HCT116 (cell line): ENCODE measurements around the gene FOXN3.

Source experiments
- ATF3 ChIP-seq: IDR thresholded peaks from 2 replicates; pipeline ENCODE4 v1.6.1; 2012
- CEBPB ChIP-seq: IDR thresholded peaks from 2 replicates; pipeline ENCODE4 v1.6.1; 2012; ENCODE audit warnings: low read depth
- CTCF ChIP-seq, 3 experiments: fragments of 200-600 bp in 1 of 3; sonication (generic) in 1 of 3; IDR thresholded peaks in 2 of 3; conservative IDR thresholded peaks in 1 of 3; 2 replicates each; pipeline ENCODE4 v1.5.1; 2012 to 2017; ENCODE audit warnings: low read depth in 2 of 3, low read length in 2 of 3, antibody characterized with exemption in 1 of 3, borderline replicate concordance in 1 of 3, control low read depth in 1 of 3, mild to moderate bottlenecking in 1 of 3, mixed read lengths in 1 of 3, mixed run types in 1 of 3, moderate library complexity in 1 of 3; ENCODE audit not compliant: insufficient read depth in 1 of 3
- EZH2phosphoT487 ChIP-seq: fragments of 200-600 bp; IDR thresholded peaks from 2 replicates; pipeline ENCODE4 v1.6.1; 2018; ENCODE audit warnings: antibody characterized with exemption, borderline replicate concordance
- POLR2A ChIP-seq: IDR thresholded peaks from 2 replicates; pipeline ENCODE4 v1.7.0; 2011; ENCODE audit warnings: borderline replicate concordance; ENCODE audit not compliant: insufficient read depth, insufficient read length; ENCODE audit errors: extremely low read depth
- POLR2AphosphoS5 ChIP-seq: IDR thresholded peaks from 2 replicates; pipeline ENCODE4 v1.6.1; 2011; ENCODE audit warnings: mild to moderate bottlenecking, low read depth, low read length, moderate library complexity
- REST ChIP-seq: IDR thresholded peaks from 2 replicates; pipeline ENCODE4 v1.6.1; 2012; ENCODE audit warnings: low read depth
- ZBTB33 ChIP-seq: IDR thresholded peaks from 2 replicates; pipeline ENCODE4 v1.6.1; 2011; ENCODE audit warnings: mild to moderate bottlenecking, low read length, moderate library complexity; ENCODE audit not compliant: insufficient replicate concordance; ENCODE audit errors: extremely low read depth

GRCh38 chr14:89107626-89108025 lies 309.4 kb downstream of the FOXN3 start:
- TF ChIP-seq POLR2A (no peak), CTCF (IDR thresholded peaks at IDR 0.05 in 2 of 3, conservative IDR thresholded peaks at IDR 0.05 in 1 of 3; ENCODE audit: borderline replicate concordance in 1 of 3, insufficient read depth in 1 of 3, low read depth in 2 of 3, low read length in 2 of 3) (no peak), REST (no peak), CEBPB (no peak), ATF3 (no peak), EZH2phosphoT487 (no peak), POLR2AphosphoS5 (no peak), ZBTB33 (no peak)
